Measurements from ENCODE around the gene SMYD3.

DNA sequence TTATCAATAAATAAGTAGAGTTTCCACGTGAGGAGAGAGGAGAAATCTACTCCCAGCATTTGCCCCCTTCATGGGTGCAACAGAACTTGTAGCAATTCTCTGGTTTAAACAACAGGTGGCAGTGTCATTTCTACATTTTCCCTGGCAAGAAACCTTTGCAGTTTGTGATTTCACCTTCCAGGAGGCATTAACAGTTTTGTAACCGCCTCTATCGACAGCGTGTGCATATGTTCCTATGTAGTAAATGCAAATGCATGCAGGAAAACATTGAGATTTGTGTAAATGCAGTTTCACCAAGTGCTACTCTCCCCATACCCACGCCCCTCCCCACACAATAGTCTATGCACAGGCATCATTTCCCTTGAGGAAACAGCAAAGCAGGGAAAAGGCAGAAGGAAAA lies 494.7 kb downstream of the SMYD3 start:
- TF ChIP-seq CTCF (IDR thresholded peaks at IDR 0.05) (peak in 2 of 3 experiments; percentile 24 to 56), POLR2AphosphoS5 (IDR thresholded peaks at IDR 0.05; ENCODE audit: insufficient read depth in 1 of 2, low read depth in 1 of 2) (no peak)
